Muscle of leg (tissue), 11 donors: ENCODE data around the gene AGBL1. TPM values are rescaled to one million over a fixed set of nuclear protein-coding genes. Genes with fewer than 3 reads are reported as not detected.

Experiments
- DNase-seq: peaks from one replicate; pipeline ENCODE4 v3.0.0; 2013
- H3K27ac ChIP-seq: one replicate; pipeline ENCODE4 v1.5.1; 2013; ENCODE audit warnings: mild to moderate bottlenecking, low read length, control low read depth
- H3K27me3 ChIP-seq: one replicate; pipeline ENCODE4 v1.6.1; 2013; ENCODE audit warnings: low read length; ENCODE audit not compliant: control insufficient read depth, insufficient read depth
- H3K36me3 ChIP-seq: one replicate; pipeline ENCODE4 v1.6.1; 2013; ENCODE audit warnings: low read length; ENCODE audit not compliant: control insufficient read depth, insufficient read depth
- H3K4me1 ChIP-seq: one replicate; pipeline ENCODE4 v1.6.1; 2013; ENCODE audit warnings: low read length; ENCODE audit not compliant: control insufficient read depth, insufficient read depth
- H3K4me3 ChIP-seq: one replicate; pipeline ENCODE4 v1.5.1; 2013; ENCODE audit warnings: low read length, control low read depth
- H3K9me3 ChIP-seq: replicated peaks from 2 replicates; pipeline ENCODE4 v1.6.1; 2013; ENCODE audit warnings: low read depth, low read length; ENCODE audit not compliant: control insufficient read depth
- WGBS: methylation state at CpG from one replicate; pipeline ENCODE4 v1.1.5; 2013; ENCODE audit warnings: missing lambda C conversion rate; ENCODE audit not compliant: insufficient coverage; 5-methylcytosine and 5-hydroxymethylcytosine counted together
- polyA plus RNA-seq, 8 donors: library from polyadenylated mRNA; unstranded; fragments of 120-200 nt; gene quantifications; one replicate each; pipeline versions ENCODE4 v1.2.1 to v1.2.3, GENCODE V29; 2013; ENCODE audit warnings: inconsistent platforms in 1 of 8, low replicate concordance in 1 of 8; ENCODE audit not compliant: insufficient read length in 8 of 8, insufficient read depth in 1 of 8
- total RNA-seq: library from RNA; stranded (reverse); fragments of 120-200 nt; gene quantifications from one replicate; pipeline ENCODE4 v1.2.4, GENCODE V29; 2013

AGBL1 gene
- total and polyA plus RNA-seq, 9 donors = 6.0 to 18.1 (median 7.9) TPM

DNA sequence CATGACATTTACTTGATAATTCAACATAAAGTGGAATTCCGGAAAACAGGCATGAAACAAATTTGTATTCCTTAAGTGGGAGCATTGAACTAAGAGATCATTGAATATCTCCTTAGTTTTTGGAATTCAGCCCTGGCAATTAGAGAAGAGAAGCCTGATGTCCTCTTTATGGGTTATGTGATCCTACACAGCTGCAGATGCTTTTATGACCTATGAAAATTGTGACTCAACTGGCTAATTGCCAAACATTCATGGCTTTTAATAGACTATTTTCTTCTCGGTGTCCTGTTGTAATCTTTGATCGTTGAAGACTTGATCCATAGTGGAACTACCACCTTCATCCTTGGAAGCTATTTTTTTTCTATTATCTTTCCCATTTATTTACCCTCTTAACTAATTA is 46.1 kb downstream of the AGBL1 start:
- H3K4me1 ChIP-seq = peaks cover 7% of the 10 kb centered on the region
- peak; percentile 74 for DNase-seq
- no peaks in the 10 kb centered on the region for H3K27me3 ChIP-seq
- no peaks in the 10 kb centered on the region for H3K9me3 ChIP-seq
- H3K36me3 ChIP-seq = no peaks in the 10 kb centered on the region
- H3K27ac ChIP-seq = no peak overlapping the region
- no peak overlapping the region for H3K4me3 ChIP-seq
- no CpG with 5 or more reads among the region's 3 CpGs for whole genome bisulfite sequencing

DNA sequence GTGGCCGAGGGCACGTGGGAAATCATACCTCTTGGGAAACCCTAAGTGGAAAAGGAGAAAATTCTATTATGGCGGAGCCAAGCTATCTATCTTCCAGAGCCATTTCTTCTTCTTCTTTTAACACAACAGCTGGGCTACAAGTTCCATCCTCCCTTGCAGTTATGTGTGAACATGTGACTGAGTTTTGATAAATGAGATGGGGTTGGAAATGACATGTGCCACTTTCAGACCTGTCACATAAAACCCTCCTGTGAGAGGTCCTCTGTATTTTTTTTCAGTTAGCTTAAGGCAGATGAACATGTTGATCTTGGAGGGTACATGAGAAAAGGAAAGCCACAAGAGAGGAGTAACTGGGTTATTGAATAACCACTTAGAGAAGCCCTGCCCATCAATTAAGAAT is 47.9 kb downstream of the AGBL1 start:
- Histone ChIP-seq H3K36me3 (no peaks in the 10 kb centered on the region), H3K9me3 (no peaks in the 10 kb centered on the region), H3K27ac (peak overlapping the region; percentile 47), H3K27me3 (no peaks in the 10 kb centered on the region), H3K4me3 (no peak overlapping the region), H3K4me1 (peaks cover 7% of the 10 kb centered on the region)
- WGBS = no CpG with 5 or more reads among the region's 3 CpGs
- DNase-seq = peak; percentile 28

DNA sequence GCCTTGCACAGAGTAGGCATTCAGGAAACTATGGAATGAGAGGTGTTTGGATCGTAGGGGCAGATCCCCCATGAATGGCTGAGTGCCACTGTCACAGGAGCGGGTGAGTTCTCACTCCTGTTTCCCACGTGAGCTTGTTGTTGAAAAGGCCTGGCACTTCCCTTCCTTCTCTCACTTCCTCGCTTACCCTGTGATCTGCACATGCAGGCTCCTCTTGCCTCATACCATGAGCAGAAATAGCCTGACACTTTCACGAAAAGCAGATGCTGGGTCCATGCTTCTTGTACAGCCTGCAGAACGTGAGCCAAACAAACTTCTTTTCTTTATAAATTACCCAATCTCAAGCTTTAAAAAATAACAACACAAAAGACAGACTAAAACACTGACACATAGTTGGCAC is 55.4 kb downstream of the AGBL1 start:
- Histone ChIP-seq H3K36me3 (no peaks in the 10 kb centered on the region), H3K4me1 (no peaks in the 10 kb centered on the region), H3K4me3 (no peak overlapping the region), H3K27me3 (no peaks in the 10 kb centered on the region), H3K27ac (no peak overlapping the region), H3K9me3 (no peaks in the 10 kb centered on the region)
- 36% methylated on average over 4 of the region's 6 CpGs for WGBS
- peak; percentile 51 for DNase-seq

DNA sequence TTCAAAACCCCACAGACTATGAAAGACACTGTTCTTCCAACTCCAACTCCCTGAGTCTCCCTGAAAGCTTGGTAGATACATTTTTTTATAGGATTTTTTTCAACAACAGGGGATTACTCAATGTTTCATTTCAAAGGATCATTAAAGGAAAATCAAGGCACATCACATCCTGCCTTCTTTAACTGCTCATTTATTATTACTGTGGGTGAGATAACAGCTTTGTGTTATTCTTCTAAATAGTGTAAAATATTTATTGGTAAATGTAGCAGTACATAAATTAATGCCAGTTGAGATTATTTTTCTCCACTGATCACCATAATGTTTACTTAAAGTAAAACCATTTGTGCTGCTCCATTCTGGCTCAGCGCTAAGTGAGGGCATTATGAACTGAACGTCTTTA is 57.2 kb downstream of the AGBL1 start:
- Histone ChIP-seq H3K27ac (no peak overlapping the region), H3K4me3 (no peak overlapping the region), H3K4me1 (no peaks in the 10 kb centered on the region), H3K27me3 (no peaks in the 10 kb centered on the region), H3K9me3 (no peaks in the 10 kb centered on the region), H3K36me3 (no peaks in the 10 kb centered on the region)
- no CpG with 5 or more reads among the region's 2 CpGs for WGBS
- DNase-seq = no peak

DNA sequence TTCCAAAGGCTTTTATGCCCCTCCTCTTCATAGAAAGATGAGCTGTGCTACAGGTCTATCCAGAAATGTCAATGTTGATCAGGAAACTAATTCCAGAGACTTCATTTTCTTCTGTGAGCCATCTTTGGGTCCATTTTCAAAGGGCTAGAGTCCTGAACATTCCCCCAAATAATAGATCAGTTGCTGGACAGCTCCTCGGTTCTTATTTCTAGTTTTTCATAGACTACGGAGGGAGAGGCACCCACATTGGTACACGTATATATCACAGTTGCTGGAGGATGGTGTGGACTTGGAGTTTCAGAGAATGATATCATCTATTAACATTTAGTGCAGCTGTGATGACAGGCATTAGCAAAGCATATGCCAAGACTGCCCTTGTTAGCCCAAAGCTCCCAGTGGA is 59.1 kb downstream of the AGBL1 start:
- no peaks in the 10 kb centered on the region for H3K4me1 ChIP-seq
- H3K36me3 ChIP-seq = peaks cover under 1% of the 10 kb centered on the region
- no peak overlapping the region for H3K4me3 ChIP-seq
- WGBS = no CpG with 5 or more reads among the region's 3 CpGs
- DNase-seq = no peak
- H3K9me3 ChIP-seq = no peaks in the 10 kb centered on the region
- no peaks in the 10 kb centered on the region for H3K27me3 ChIP-seq
- no peak overlapping the region for H3K27ac ChIP-seq

DNA sequence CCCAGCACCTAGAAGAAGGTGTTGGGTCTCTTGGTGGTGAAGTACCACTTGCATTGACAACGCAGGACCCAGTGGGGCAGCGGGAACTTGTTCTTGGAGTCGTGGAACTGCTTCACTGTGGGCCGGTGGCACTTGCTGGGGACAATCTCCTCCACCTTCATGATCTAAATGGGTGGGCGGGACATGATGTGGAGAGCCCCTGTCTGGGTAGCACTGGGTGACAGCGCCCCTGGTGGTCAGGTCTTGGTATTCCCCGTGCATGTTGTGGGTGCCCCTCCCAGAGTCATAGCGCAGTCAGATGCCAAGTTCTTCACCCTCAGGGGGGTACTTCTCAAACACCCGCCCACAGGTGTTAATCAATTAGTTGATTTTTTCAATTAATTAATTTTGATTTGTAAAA is 60.2 kb downstream of the AGBL1 start:
- H3K4me1 ChIP-seq = no peaks in the 10 kb centered on the region
- H3K4me3 ChIP-seq = no peak overlapping the region
- H3K27me3 ChIP-seq = no peaks in the 10 kb centered on the region
- DNase-seq = no peak
- 80% methylated on average over 1 of the region's 9 CpGs for WGBS
- peaks cover 2% of the 10 kb centered on the region for H3K36me3 ChIP-seq
- H3K9me3 ChIP-seq = no peaks in the 10 kb centered on the region
- H3K27ac ChIP-seq = no peak overlapping the region

DNA sequence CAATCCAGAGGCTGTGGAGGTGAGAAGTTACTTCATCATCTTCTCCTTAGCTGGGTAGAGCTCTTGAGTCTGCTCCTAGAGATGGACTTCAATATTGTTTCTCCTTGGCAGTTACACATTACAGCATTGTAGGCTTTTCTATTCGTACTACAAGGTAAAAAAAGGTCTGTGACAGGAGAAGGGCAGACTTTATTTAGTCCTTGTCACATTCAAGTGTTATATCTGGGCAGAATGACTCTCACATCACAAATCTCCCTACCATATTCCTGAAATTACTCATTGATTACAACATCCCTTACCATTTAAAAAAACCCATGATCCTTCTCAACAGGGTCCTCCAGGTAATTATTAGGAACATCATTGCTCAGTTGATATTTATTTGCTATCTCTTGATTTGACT is 75.0 kb downstream of the AGBL1 start:
- no peak for DNase-seq
- H3K4me3 ChIP-seq = no peak overlapping the region
- H3K9me3 ChIP-seq = no peaks in the 10 kb centered on the region
- H3K4me1 ChIP-seq = no peaks in the 10 kb centered on the region
- WGBS = no CpG with 5 or more reads among the region's 1 CpG
- H3K27me3 ChIP-seq = no peaks in the 10 kb centered on the region
- H3K27ac ChIP-seq = no peak overlapping the region
- H3K36me3 ChIP-seq = peaks cover 2% of the 10 kb centered on the region

DNA sequence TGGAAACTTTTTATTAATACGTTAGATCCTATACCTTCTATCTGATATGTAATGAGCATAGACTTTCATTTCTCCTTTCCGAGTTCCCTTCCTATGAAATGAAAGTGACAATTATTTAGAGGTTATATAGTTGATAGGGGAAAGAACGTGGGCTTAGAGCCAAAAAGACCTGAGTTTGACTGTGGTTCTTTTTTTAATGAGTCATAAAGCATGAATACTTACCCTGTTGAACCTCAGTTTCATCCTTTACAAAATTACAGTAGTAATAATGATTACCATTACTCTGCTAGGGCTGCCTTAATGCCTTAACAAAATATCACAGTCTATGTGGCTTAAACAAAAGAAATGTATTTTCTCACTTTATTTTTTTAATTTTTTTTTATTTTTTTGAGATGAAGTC is 75.9 kb downstream of the AGBL1 start:
- no peak for DNase-seq
- WGBS = no CpG with 5 or more reads among the region's 3 CpGs
- H3K4me3 ChIP-seq = no peak overlapping the region
- peaks cover 4% of the 10 kb centered on the region for H3K4me1 ChIP-seq
- H3K27ac ChIP-seq = no peak overlapping the region
- H3K27me3 ChIP-seq = no peaks in the 10 kb centered on the region
- H3K9me3 ChIP-seq = no peaks in the 10 kb centered on the region
- peaks cover 2% of the 10 kb centered on the region for H3K36me3 ChIP-seq

DNA sequence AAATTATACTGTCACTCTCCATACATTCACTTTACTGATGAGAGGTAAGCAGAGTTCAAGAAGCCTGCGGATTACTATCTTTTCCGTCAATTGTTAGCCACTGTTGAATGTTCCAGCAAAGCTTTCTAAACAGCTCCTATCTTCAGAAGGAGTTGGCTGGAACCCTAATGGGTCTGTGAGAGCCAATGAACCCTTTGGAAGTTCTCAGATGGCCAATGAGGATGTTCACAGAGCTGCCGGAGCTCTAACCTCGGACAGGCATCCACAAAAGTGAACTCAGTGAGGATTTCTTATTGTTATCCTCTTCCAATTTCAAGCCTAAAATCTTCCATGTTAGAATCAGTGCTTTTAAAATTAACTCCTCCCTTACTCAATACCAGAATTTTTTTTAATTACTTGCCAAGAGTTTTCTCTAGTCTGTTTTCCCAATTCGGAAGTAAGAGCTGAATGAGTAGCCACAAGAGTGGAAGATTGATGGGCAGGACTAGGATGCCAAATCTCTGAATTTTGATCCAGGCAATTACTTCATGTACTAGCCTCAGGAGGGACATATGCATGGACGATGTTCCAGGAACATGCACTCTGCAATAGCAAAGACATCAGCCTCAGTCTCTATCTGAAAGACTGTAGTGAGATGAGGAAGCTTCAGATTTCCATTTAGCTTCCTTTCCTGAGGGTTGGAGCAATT is 78.1 kb downstream of the AGBL1 start:
- H3K27ac ChIP-seq = no peak overlapping the region
- WGBS = 60% methylated on average over 1 of the region's 6 CpGs
- H3K9me3 ChIP-seq = no peaks in the 10 kb centered on the region
- H3K36me3 ChIP-seq = peaks cover 2% of the 10 kb centered on the region
- peaks cover 16% of the 10 kb centered on the region for H3K4me1 ChIP-seq
- peak; percentile 80 for DNase-seq
- no peaks in the 10 kb centered on the region for H3K27me3 ChIP-seq
- H3K4me3 ChIP-seq = no peak overlapping the region

DNA sequence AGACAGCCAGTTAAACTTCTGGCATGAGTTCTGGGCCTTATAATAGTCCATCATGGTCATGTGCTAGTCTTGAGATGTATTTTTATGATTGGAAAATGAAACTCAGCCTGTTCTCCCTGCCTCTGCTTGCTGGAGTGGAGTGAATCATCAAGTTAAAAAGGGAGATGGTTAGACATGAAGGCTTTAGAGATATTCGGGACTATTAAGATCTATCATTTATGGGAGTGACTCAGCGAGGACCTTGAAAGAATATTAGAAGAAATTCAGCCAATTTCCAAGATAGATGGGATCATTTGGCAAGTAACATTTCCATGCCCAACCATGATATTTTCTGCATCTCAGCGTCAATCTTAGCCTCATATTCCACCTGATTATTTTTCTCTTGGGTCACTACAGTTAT is 79.8 kb downstream of the AGBL1 start:
- H3K27ac ChIP-seq = no peak overlapping the region
- H3K9me3 ChIP-seq = no peaks in the 10 kb centered on the region
- H3K27me3 ChIP-seq = no peaks in the 10 kb centered on the region
- no peak for DNase-seq
- peaks cover 33% of the 10 kb centered on the region for H3K4me1 ChIP-seq
- H3K4me3 ChIP-seq = no peak overlapping the region
- 100% methylated on average over 1 of the region's 3 CpGs for WGBS
- H3K36me3 ChIP-seq = peaks cover 2% of the 10 kb centered on the region

DNA sequence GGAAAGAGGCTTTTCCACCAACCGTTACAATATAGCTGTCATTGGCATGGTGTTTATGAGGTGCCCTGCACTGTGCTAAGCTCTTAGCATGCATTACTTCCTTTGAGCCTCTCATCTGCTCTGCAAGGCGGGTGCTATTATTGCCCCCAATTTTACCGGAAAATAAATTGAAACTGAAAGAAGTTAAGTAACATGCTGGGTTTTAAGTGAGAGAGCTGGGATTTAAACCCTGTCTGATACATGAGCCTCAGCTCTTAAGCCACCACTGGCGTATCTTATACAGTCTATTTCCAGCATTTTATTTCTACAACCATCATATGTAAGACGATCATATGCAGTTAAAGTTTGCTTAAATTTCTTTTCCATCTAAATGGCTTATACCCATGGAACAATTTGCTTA is 81.6 kb downstream of the AGBL1 start:
- Histone ChIP-seq H3K4me3 (no peak overlapping the region), H3K9me3 (no peaks in the 10 kb centered on the region), H3K27ac (peak overlapping the region; percentile 65), H3K27me3 (no peaks in the 10 kb centered on the region), H3K4me1 (peaks cover 50% of the 10 kb centered on the region), H3K36me3 (peaks cover 2% of the 10 kb centered on the region)
- no CpG with 5 or more reads among the region's 5 CpGs for WGBS
- DNase-seq = no peak
